Measurements from ENCODE around the gene ACAP1.

- no peak for TF ChIP-seq CTCF (IDR thresholded peaks at IDR 0.05; ENCODE audit: low read depth, low read length)
- TF ChIP-seq EZH2phosphoT487 (IDR thresholded peaks at IDR 0.05; ENCODE audit: low read depth), result no peak
Observed at GRCh38 chr17:7398612-7399011, 62.3 kb downstream of the ACAP1 start.
